ENCODE data around the gene MAN2B1.
"Not testable (repeated sequence)": the region's sequence is repeated elsewhere in the genome, so short reads cannot be mapped to it uniquely, and the experiment has no call there.

GRCh38 chr19:12713304-12713703, 46.8 kb upstream of the MAN2B1 start:
- TF ChIP-seq CTCF (IDR thresholded peaks at IDR 0.05); ZFX (IDR thresholded peaks at IDR 0.05; ENCODE audit: borderline replicate concordance): not testable (repeated sequence)
